Measurements from ENCODE around the gene HEPACAM.

The HEPACAM gene

DNA sequence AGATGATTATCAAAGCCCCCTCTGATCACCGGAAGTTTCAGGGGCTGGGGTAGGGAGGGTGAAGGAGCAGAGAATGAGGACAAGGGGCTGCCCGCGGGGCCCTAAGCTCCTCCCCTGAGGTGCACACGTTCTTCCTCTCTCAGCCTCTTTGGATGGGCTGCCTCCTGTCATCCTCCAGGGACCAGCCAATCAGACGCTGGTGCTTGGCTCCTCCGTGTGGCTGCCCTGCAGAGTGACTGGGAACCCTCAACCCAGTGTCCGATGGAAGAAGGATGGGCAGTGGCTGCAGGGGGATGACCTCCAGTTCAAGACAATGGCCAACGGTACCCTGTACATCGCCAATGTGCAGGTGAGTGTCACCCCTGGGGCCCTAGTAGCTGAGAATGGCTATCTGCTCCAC lies 63.1 kb downstream of the HEPACAM start:
- H3K9me3 ChIP-seq (ENCODE audit: control extremely low read depth in 1 of 5, control insufficient read depth in 4 of 5, insufficient read depth in 2 of 5, low read depth in 1 of 5, low read length in 4 of 5): no peaks in the 10 kb centered on the region
- H3K27ac ChIP-seq (ENCODE audit: insufficient read depth in 1 of 2, low read depth in 1 of 2, low read length in 2 of 2, poor library complexity in 1 of 2, severe bottlenecking in 2 of 2): no peak overlapping the region
- no peaks in the 10 kb centered on the region for H3K36me3 ChIP-seq (ENCODE audit: control insufficient read depth in 4 of 4, insufficient read depth in 4 of 4, low read length in 3 of 4)
- CTCF ChIA-PET: interaction anchor here (0.8 to 1.0 kb wide), 2 partner anchors 24 to 75 kb away, joined by 3 read pairs; partner anchors contain the start of gene ROBO4
- 25% methylated on average over 9 of the region's 9 CpGs for WGBS (ENCODE audit: insufficient coverage)
- POLR2A ChIA-PET: no interaction called here
- peaks cover 0 to 35% (median 28%) of the 10 kb centered on the region in 4 experiments for H3K4me1 ChIP-seq (ENCODE audit: control extremely low read depth in 1 of 4, control insufficient read depth in 4 of 4, insufficient read depth in 4 of 4, low read length in 3 of 4)
- no peak overlapping the region for H3K4me3 ChIP-seq (ENCODE audit: control insufficient read depth in 1 of 7, extremely low read depth in 1 of 7, insufficient read depth in 4 of 7, low read depth in 2 of 7, low read length in 6 of 7)
- no peak for DNase-seq
- H3K27me3 ChIP-seq (replicated peaks in 2 of 5; ENCODE audit: control insufficient read depth in 4 of 5, insufficient read depth in 5 of 5, low read length in 4 of 5): peaks cover 4 to 78% (median 52%) of the 10 kb centered on the region in 5 experiments

DNA sequence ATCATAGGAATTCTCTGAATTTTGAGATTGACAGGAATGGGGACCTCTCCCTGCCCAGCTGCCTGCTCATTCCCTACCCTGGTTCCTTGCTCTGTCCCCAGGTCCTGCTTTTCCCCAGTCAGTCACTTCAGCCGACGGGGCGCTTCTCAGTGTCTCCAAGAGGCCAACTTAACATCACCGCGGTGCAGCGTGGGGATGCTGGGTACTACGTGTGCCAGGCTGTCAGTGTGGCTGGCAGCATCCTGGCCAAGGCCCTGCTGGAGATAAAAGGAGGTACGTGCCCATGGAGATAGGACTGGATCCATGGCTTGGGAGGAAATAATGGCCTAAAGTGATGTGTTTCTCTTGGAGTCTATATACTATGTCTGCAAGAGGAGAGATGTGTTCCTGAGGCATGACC lies 63.6 kb downstream of the HEPACAM start:
- Histone ChIP-seq H3K9me3 (ENCODE audit: control extremely low read depth in 1 of 5, control insufficient read depth in 4 of 5, insufficient read depth in 2 of 5, low read depth in 1 of 5, low read length in 4 of 5) (no peaks in the 10 kb centered on the region), H3K27me3 (replicated peaks in 2 of 5; ENCODE audit: control insufficient read depth in 4 of 5, insufficient read depth in 5 of 5, low read length in 4 of 5) (peaks cover 4 to 83% (median 54%) of the 10 kb centered on the region in 5 experiments), H3K4me3 (ENCODE audit: control insufficient read depth in 1 of 7, extremely low read depth in 1 of 7, insufficient read depth in 4 of 7, low read depth in 2 of 7, low read length in 6 of 7) (no peak overlapping the region), H3K36me3 (ENCODE audit: control insufficient read depth in 4 of 4, insufficient read depth in 4 of 4, low read length in 3 of 4) (no peaks in the 10 kb centered on the region), H3K27ac (ENCODE audit: insufficient read depth in 1 of 2, low read depth in 1 of 2, low read length in 2 of 2, poor library complexity in 1 of 2, severe bottlenecking in 2 of 2) (no peak overlapping the region), H3K4me1 (ENCODE audit: control extremely low read depth in 1 of 4, control insufficient read depth in 4 of 4, insufficient read depth in 4 of 4, low read length in 3 of 4) (peaks cover 0 to 30% (median 24%) of the 10 kb centered on the region in 4 experiments)
- 41% methylated on average over 5 of the region's 8 CpGs for WGBS (ENCODE audit: insufficient coverage)
- ChIA-PET CTCF (interaction anchor here (1.0 kb wide), 1 partner anchor 25 kb away, joined by 3 read pairs; the partner anchor contains the start of gene ROBO4), POLR2A (no interaction called here)
- peak in 1 of 3 donors; percentile 40 for DNase-seq

- DNase-seq: no peak
- no peak overlapping the region for H3K4me3 ChIP-seq (ENCODE audit: control insufficient read depth in 1 of 7, extremely low read depth in 1 of 7, insufficient read depth in 4 of 7, low read depth in 2 of 7, low read length in 6 of 7)
- H3K27me3 ChIP-seq (replicated peaks in 2 of 5; ENCODE audit: control insufficient read depth in 4 of 5, insufficient read depth in 5 of 5, low read length in 4 of 5): peaks cover 4 to 97% (median 61%) of the 10 kb centered on the region in 5 experiments
- H3K9me3 ChIP-seq (ENCODE audit: control extremely low read depth in 1 of 5, control insufficient read depth in 4 of 5, insufficient read depth in 2 of 5, low read depth in 1 of 5, low read length in 4 of 5): peaks cover 0 to 4% (median 3%) of the 10 kb centered on the region in 5 experiments
- peaks cover 0 to 24% (median 16%) of the 10 kb centered on the region in 4 experiments for H3K4me1 ChIP-seq (ENCODE audit: control extremely low read depth in 1 of 4, control insufficient read depth in 4 of 4, insufficient read depth in 4 of 4, low read length in 3 of 4)
- CTCF ChIA-PET: interaction anchor here (1.1 to 3.0 kb wide), 5 partner anchors 9 to 201 kb away, joined by 3 to 9 read pairs (median 5); no protein-coding TSS in a partner anchor
- WGBS (ENCODE audit: insufficient coverage): 65% methylated on average over 7 of the region's 7 CpGs
- no peaks in the 10 kb centered on the region for H3K36me3 ChIP-seq (ENCODE audit: control insufficient read depth in 4 of 4, insufficient read depth in 4 of 4, low read length in 3 of 4)
- POLR2A ChIA-PET: no interaction called here
- H3K27ac ChIP-seq (ENCODE audit: insufficient read depth in 1 of 2, low read depth in 1 of 2, low read length in 2 of 2, poor library complexity in 1 of 2, severe bottlenecking in 2 of 2): no peak overlapping the region
Observed at GRCh38 chr11:124870430-124870829, 65.4 kb downstream of the HEPACAM start.

DNA sequence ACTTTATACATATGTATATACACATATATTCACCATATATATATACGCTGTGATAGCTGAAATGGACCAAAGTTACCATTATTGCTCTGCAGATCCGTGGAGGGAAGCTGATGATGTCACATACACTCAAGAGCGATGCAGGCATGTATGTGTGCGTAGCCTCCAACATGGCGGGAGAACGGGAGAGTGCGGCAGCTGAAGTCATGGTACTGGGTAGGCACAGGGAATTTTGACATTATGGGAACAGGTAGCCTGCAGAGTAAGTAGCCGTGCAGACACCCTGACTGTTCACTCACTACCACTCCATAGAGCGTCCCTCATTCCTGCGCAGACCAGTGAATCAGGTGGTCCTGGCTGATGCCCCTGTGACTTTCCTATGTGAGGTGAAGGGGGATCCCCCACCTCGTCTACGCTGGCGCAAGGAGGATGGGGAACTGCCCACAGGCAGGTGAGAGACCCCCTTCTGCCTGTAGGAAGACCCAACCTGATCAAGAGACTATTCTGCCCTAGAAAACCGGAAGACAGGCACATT lies 65.9 kb downstream of the HEPACAM start:
- H3K27ac ChIP-seq (ENCODE audit: insufficient read depth in 1 of 2, low read depth in 1 of 2, low read length in 2 of 2, poor library complexity in 1 of 2, severe bottlenecking in 2 of 2): no peak overlapping the region
- peaks cover 0 to 4% (median 3%) of the 10 kb centered on the region in 5 experiments for H3K9me3 ChIP-seq (ENCODE audit: control extremely low read depth in 1 of 5, control insufficient read depth in 4 of 5, insufficient read depth in 2 of 5, low read depth in 1 of 5, low read length in 4 of 5)
- CTCF ChIA-PET: interaction anchor here (0.7 to 3.0 kb wide), 7 partner anchors 10 to 226 kb away, joined by 3 to 9 read pairs (median 3); no protein-coding TSS in a partner anchor
- POLR2A ChIA-PET: no interaction called here
- H3K36me3 ChIP-seq (ENCODE audit: control insufficient read depth in 4 of 4, insufficient read depth in 4 of 4, low read length in 3 of 4): no peaks in the 10 kb centered on the region
- DNase-seq: no peak
- peaks cover 4 to 99% (median 62%) of the 10 kb centered on the region in 5 experiments for H3K27me3 ChIP-seq (replicated peaks in 2 of 5; ENCODE audit: control insufficient read depth in 4 of 5, insufficient read depth in 5 of 5, low read length in 4 of 5)
- WGBS (ENCODE audit: insufficient coverage): 44% methylated on average over 9 of the region's 14 CpGs
- peaks cover 0 to 29% (median 18%) of the 10 kb centered on the region in 4 experiments for H3K4me1 ChIP-seq (ENCODE audit: control extremely low read depth in 1 of 4, control insufficient read depth in 4 of 4, insufficient read depth in 4 of 4, low read length in 3 of 4)
- no peak overlapping the region for H3K4me3 ChIP-seq (ENCODE audit: control insufficient read depth in 1 of 7, extremely low read depth in 1 of 7, insufficient read depth in 4 of 7, low read depth in 2 of 7, low read length in 6 of 7)

DNA sequence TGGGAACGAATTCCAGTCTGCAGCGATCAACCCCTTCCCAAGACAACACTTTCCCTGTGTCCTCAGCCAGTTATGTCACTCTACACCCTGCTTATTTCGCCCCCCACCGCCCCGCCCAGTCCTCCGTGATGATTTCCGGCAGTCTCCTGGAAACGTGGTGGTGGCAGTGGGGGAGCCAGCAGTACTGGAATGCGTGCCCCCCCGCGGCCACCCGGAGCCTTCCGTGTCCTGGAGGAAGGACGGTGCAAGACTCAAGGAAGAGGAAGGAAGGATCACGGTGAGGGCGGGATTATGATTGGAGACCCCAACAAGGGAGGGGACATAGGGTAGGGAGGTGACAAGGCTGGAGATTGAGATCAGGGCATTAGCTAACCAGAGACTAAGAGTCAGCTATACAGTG lies 66.5 kb downstream of the HEPACAM start:
- 6% methylated on average over 8 of the region's 16 CpGs for WGBS (ENCODE audit: insufficient coverage)
- POLR2A ChIA-PET: no interaction called here

More for the DNA sequence above, 66.5 kb downstream of the HEPACAM start:
- H3K36me3 ChIP-seq (ENCODE audit: control insufficient read depth in 4 of 4, insufficient read depth in 4 of 4, low read length in 3 of 4): no peaks in the 10 kb centered on the region
- no peak overlapping the region for H3K27ac ChIP-seq (ENCODE audit: insufficient read depth in 1 of 2, low read depth in 1 of 2, low read length in 2 of 2, poor library complexity in 1 of 2, severe bottlenecking in 2 of 2)
- CTCF ChIA-PET: interaction anchor here (0.7 to 3.0 kb wide), 8 partner anchors 9 to 226 kb away, joined by 3 to 9 read pairs (median 3); no protein-coding TSS in a partner anchor
- DNase-seq: no peak
- H3K4me1 ChIP-seq (ENCODE audit: control extremely low read depth in 1 of 4, control insufficient read depth in 4 of 4, insufficient read depth in 4 of 4, low read length in 3 of 4): peaks cover 0 to 31% (median 19%) of the 10 kb centered on the region in 4 experiments
- H3K4me3 ChIP-seq (ENCODE audit: control insufficient read depth in 1 of 7, extremely low read depth in 1 of 7, insufficient read depth in 4 of 7, low read depth in 2 of 7, low read length in 6 of 7): peak overlapping the region in 2 of 7 experiments; percentile 34 to 44
- H3K27me3 ChIP-seq (replicated peaks in 2 of 5; ENCODE audit: control insufficient read depth in 4 of 5, insufficient read depth in 5 of 5, low read length in 4 of 5): peaks cover 4 to 100% (median 64%) of the 10 kb centered on the region in 5 experiments
- H3K9me3 ChIP-seq (ENCODE audit: control extremely low read depth in 1 of 5, control insufficient read depth in 4 of 5, insufficient read depth in 2 of 5, low read depth in 1 of 5, low read length in 4 of 5): peaks cover 0 to 4% (median 3%) of the 10 kb centered on the region in 5 experiments

All from common myeloid progenitor, CD34-positive (primary cell).